IMR-90 (cell line): ENCODE data around the gene PCDHB11. TPM values are rescaled to one million over a fixed set of nuclear protein-coding genes. Genes with fewer than 3 reads are reported as not detected.
"Not testable (repeated sequence)": the region's sequence is repeated elsewhere in the genome, so short reads cannot be mapped to it uniquely, and the experiment has no call there.

Experiments
- ATAC-seq: fragments of 200-7000 bp; cut with Tn5 transposase; 2 replicates; pipeline ENCODE4 v1.9.1; 2020; ENCODE audit warnings: low read depth, mild to moderate bottlenecking, moderate library complexity
- BruUV-seq: library from RNA; stranded (reverse); fragments of 400-500 nt; replicated peaks from 2 replicates; lab custom pipeline; 2021; lab: Mats Ljungman, UMichigan
- CTCF ChIA-PET: fragments of 300-600 bp; formaldehyde crosslinking; extraction: SDS; loops from one replicate; lab custom pipeline; 2021; ENCODE audit warnings: antibody characterized with exemption; lab: Yijun Ruan, JAX
- POLR2A ChIA-PET: fragments of 300-600 bp; sonication (Branson Sonifier 250); formaldehyde crosslinking; loops from one replicate; lab custom pipeline; 2022; ENCODE audit warnings: antibody characterized with exemption; ENCODE audit not compliant: unreplicated experiment; lab: Charles Lee
- DNase-seq: peaks from one replicate; pipeline ENCODE4 v3.0.0; 2013
- H2AFZ ChIP-seq: replicated peaks from 2 replicates; pipeline ENCODE3; 2013; ENCODE audit warnings: low read length, mild to moderate bottlenecking; ENCODE audit not compliant: poor library complexity
- H2AK5ac ChIP-seq: 2 replicates; pipeline ENCODE4 v1.6.1; 2013; ENCODE audit warnings: low read depth, low read length, inconsistent platforms
- H2AK9ac ChIP-seq: replicated peaks from 2 replicates; pipeline ENCODE3; 2013; ENCODE audit warnings: mild to moderate bottlenecking, low read depth, low read length, moderate library complexity; ENCODE audit not compliant: poor library complexity
- H2BK120ac ChIP-seq: 2 replicates; pipeline ENCODE4 v1.6.1; 2013; ENCODE audit warnings: low read depth, low read length, inconsistent platforms
- H2BK15ac ChIP-seq: 3 replicates; pipeline ENCODE4 v1.6.1; 2013; ENCODE audit warnings: low read depth, low read length, inconsistent platforms
- H2BK20ac ChIP-seq: 2 replicates; pipeline ENCODE4 v1.6.1; 2013; ENCODE audit warnings: low read depth, mild to moderate bottlenecking, inconsistent platforms, low read length, moderate library complexity
- H2BK5ac ChIP-seq: 2 replicates; pipeline ENCODE4 v1.6.1; 2013; ENCODE audit warnings: mild to moderate bottlenecking, low read depth, low read length, inconsistent platforms; ENCODE audit not compliant: poor library complexity, severe bottlenecking
- H3K14ac ChIP-seq: replicated peaks from 2 replicates; pipeline ENCODE4 v1.6.1; 2013; ENCODE audit warnings: low read depth, low read length, inconsistent platforms
- H3K18ac ChIP-seq: 2 replicates; pipeline ENCODE4 v1.6.1; 2013; ENCODE audit warnings: low read depth, low read length, control low read depth
- H3K23ac ChIP-seq: 2 replicates; pipeline ENCODE4 v1.6.1; 2013; ENCODE audit warnings: low read depth, low read length, inconsistent platforms
- H3K27ac ChIP-seq: 2 replicates; pipeline ENCODE4 v1.5.1; 2013; ENCODE audit warnings: mild to moderate bottlenecking, control low read depth, low read length; ENCODE audit not compliant: insufficient read depth
- H3K27me3 ChIP-seq: 2 replicates; pipeline ENCODE4 v1.6.1; 2013; ENCODE audit warnings: low read length; ENCODE audit not compliant: control insufficient read depth, insufficient read depth
- H3K36me3 ChIP-seq: 2 replicates; pipeline ENCODE4 v1.6.1; 2013; ENCODE audit warnings: low read length, mixed read lengths; ENCODE audit not compliant: control insufficient read depth, insufficient read depth
- H3K4ac ChIP-seq: 2 replicates; pipeline ENCODE4 v1.6.1; 2013; ENCODE audit warnings: low read depth, low read length, inconsistent platforms
- H3K4me1 ChIP-seq: 2 replicates; pipeline ENCODE4 v1.6.1; 2013; ENCODE audit warnings: low read length, mixed read lengths; ENCODE audit not compliant: control insufficient read depth, insufficient read depth
- H3K4me2 ChIP-seq: 2 replicates; pipeline ENCODE4 v1.6.1; 2013; ENCODE audit warnings: low read depth, mild to moderate bottlenecking, control low read depth, low read length, moderate library complexity
- H3K4me3 ChIP-seq: 2 replicates; pipeline ENCODE4 v1.5.1; 2013; ENCODE audit warnings: low read depth, mild to moderate bottlenecking, control low read depth, low read length, moderate library complexity; ENCODE audit not compliant: insufficient read depth
- H3K56ac ChIP-seq: 2 replicates; pipeline ENCODE4 v1.6.1; 2013; ENCODE audit warnings: low read length, inconsistent platforms; ENCODE audit not compliant: insufficient read depth; ENCODE audit errors: extremely low read depth
- H3K79me1 ChIP-seq, 2 experiments: 2 replicates each; pipeline ENCODE4 v1.6.1; 2013; ENCODE audit warnings: low read length in 2 of 2, inconsistent platforms in 1 of 2, low read depth in 1 of 2
- H3K9ac ChIP-seq: 2 replicates; pipeline ENCODE4 v1.6.1; 2013; ENCODE audit warnings: low read depth, low read length, control low read depth
- H3K9me1 ChIP-seq: 2 replicates; pipeline ENCODE4 v1.6.1; 2013; ENCODE audit warnings: low read length, inconsistent platforms; ENCODE audit not compliant: insufficient read depth
- H3K9me3 ChIP-seq: 2 replicates; pipeline ENCODE4 v1.6.1; 2013; ENCODE audit warnings: low read length; ENCODE audit not compliant: control insufficient read depth, insufficient read depth
- H4K20me1 ChIP-seq: 2 replicates; pipeline ENCODE4 v1.6.1; 2013; ENCODE audit warnings: low read length, inconsistent platforms; ENCODE audit not compliant: insufficient read depth
- H4K5ac ChIP-seq: 2 replicates; pipeline ENCODE4 v1.6.1; 2013; ENCODE audit warnings: mild to moderate bottlenecking, low read depth, low read length, control low read depth
- H4K8ac ChIP-seq, 2 experiments: 2 replicates each; pipeline ENCODE4 v1.6.1; 2013; ENCODE audit warnings: low read depth in 2 of 2, low read length in 2 of 2, control low read depth in 1 of 2, inconsistent platforms in 1 of 2
- H4K91ac ChIP-seq: 2 replicates; pipeline ENCODE4 v1.6.1; 2013; ENCODE audit warnings: low read depth, low read length, inconsistent platforms; ENCODE audit not compliant: insufficient read depth
- WGBS, 2 experiments: methylation state at CpG; one replicate each; pipeline versions ENCODE4 v1.1.5 to v1.1.7; 2013; ENCODE audit warnings: missing lambda C conversion rate in 2 of 2; ENCODE audit not compliant: insufficient read length in 1 of 2; ENCODE audit errors: extremely low coverage in 2 of 2; 5-methylcytosine and 5-hydroxymethylcytosine counted together
- dilution Hi-C: fragments of 300-500 bp; cut with HindIII; formaldehyde crosslinking; loops from one replicate; pipeline ENCODE4 v1.14.3; 2018; ENCODE audit warnings: low sequenced_read_pairs; ENCODE audit not compliant: unreplicated experiment
- in situ Hi-C: fragments of 300-500 bp; cut with MboI; formaldehyde crosslinking; loops from 3 replicates; pipeline ENCODE4 v1.14.3; 2019; ENCODE audit warnings: low sequenced_read_pairs, inconsistent platforms, mixed read lengths
- intact Hi-C: fragments of 100-400 bp; cut with micrococcal nuclease; formaldehyde crosslinking; loops from 2 replicates; pipeline ENCODE4 v1.10.0; 2022
- polyA plus RNA-seq, 3 experiments: library from polyadenylated mRNA; depleted of rRNA; stranded (reverse); fragments of >200 nt; gene quantifications; 2 replicates each; pipeline ENCODE4 v1.2.3, GENCODE V29; 2012; ENCODE audit warnings: low replicate concordance in 1 of 3
- total RNA-seq: library from RNA; depleted of rRNA; stranded (reverse); fragments of >200 nt; gene quantifications from 2 replicates; pipeline ENCODE4 v1.2.3, GENCODE V29; 2012

PCDHB11 gene
- total and polyA plus RNA-seq, 2 of the 4 experiments (the other 2 are of a cell fraction) = under 0.01 to 0.05 TPM

DNA sequence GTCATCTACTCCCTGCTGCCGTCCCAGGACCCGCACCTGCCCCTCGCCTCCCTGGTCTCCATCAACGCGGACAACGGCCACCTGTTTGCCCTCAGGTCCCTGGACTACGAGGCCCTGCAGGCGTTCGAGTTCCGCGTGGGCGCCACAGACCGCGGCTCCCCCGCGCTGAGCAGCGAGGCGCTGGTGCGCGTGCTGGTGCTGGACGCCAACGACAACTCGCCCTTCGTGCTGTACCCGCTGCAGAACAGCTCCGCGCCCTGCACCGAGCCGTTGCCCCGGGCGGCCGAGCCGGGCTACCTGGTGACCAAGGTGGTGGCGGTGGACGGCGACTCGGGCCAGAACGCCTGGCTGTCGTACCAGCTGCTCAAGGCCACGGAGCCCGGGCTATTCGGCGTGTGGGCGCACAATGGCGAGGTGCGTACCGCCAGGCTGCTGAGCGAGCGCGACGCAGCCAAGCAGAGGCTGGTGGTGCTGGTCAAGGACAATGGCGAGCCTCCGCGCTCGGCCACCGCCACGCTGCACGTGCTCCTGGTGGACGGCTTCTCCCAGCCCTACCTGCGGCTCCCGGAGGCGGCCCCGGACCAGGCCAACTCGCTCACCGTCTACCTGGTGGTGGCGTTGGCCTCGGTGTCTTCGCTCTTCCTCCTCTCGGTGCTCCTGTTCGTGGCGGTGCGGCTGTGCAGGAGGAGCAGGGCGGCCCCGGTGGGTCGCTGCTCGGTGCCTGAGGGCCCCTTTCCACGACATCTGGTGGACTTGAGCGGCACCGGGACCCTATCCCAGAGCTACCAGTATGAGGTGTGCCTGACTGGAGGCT is 24.9 kb upstream of the PCDHB11 start:
- H3K4me1 ChIP-seq, H2BK15ac ChIP-seq, H3K4ac ChIP-seq, H3K4me2 ChIP-seq, intact Hi-C loops, H2AK9ac ChIP-seq, H3K36me3 ChIP-seq, H2AFZ ChIP-seq, H4K20me1 ChIP-seq, H3K14ac ChIP-seq, POLR2A ChIA-PET, dilution Hi-C loops, H2BK5ac ChIP-seq, H3K18ac ChIP-seq, ATAC-seq, H3K23ac ChIP-seq, CTCF ChIA-PET, in situ Hi-C loops, H4K5ac ChIP-seq, H4K8ac ChIP-seq, H3K27me3 ChIP-seq, H4K91ac ChIP-seq, H2BK120ac ChIP-seq, H3K79me1 ChIP-seq, H3K9me1 ChIP-seq, H3K27ac ChIP-seq, H3K9ac ChIP-seq, H2BK20ac ChIP-seq, DNase-seq, H2AK5ac ChIP-seq, BruUV-seq, H3K4me3 ChIP-seq, H3K56ac ChIP-seq: not testable (repeated sequence)
- peaks cover 15% of the 10 kb centered on the region; the same call in 1 of the 2 replicates for H3K9me3 ChIP-seq
- WGBS, 2 experiments = 50% methylated on average over 25 of the region's 79 CpGs; no CpG with 5 or more reads in 1 of the 2 experiments
